ENCODE results near the gene LCE1D.

The LCE1D gene

GRCh38 chr1:152774875-152775274 is 21.6 kb upstream of the LCE1D start, which contains the start of gene LCE1F:
TSS of gene LCE1F (plus strand) at chr1:152775140. CDS start at chr1:152776372, 1,232 bp downstream.
- DNase-seq (ENCODE audit: low spot score), result no peak
- TF ChIP-seq, protein P1, sequence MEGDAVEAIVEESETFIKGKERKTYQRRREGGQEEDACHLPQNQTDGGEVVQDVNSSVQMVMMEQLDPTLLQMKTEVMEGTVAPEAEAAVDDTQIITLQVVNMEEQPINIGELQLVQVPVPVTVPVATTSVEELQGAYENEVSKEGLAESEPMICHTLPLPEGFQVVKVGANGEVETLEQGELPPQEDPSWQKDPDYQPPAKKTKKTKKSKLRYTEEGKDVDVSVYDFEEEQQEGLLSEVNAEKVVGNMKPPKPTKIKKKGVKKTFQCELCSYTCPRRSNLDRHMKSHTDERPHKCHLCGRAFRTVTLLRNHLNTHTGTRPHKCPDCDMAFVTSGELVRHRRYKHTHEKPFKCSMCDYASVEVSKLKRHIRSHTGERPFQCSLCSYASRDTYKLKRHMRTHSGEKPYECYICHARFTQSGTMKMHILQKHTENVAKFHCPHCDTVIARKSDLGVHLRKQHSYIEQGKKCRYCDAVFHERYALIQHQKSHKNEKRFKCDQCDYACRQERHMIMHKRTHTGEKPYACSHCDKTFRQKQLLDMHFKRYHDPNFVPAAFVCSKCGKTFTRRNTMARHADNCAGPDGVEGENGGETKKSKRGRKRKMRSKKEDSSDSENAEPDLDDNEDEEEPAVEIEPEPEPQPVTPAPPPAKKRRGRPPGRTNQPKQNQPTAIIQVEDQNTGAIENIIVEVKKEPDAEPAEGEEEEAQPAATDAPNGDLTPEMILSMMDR (IDR thresholded peaks at IDR 0.05), result no peak
- Histone ChIP-seq H3K4me3 (no peak within 1 kb of the TSS), H3K27ac (no peak within 1 kb of the TSS)

DNA sequence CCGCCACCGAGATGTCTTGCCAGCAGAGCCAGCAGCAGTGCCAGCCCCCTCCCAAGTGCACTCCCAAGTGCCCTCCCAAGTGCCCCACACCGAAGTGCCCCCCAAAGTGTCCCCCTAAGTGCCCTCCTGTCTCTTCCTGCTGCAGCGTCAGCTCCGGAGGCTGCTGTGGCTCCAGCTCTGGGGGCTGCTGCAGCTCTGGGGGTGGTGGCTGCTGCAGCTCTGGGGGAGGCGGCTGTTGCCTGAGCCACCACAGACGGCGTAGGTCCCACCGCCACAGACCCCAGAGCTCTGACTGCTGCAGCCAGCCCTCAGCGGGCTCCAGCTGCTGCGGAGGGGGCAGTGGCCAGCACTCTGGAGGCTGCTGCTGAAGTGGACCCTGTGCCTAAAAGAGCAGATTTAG is 20.2 kb upstream of the LCE1D start:
- DNase-seq (ENCODE audit: low spot score), result no peak
- TF ChIP-seq, protein P1 (IDR thresholded peaks at IDR 0.05), result no peak
- no peak overlapping the region for H3K4me3 ChIP-seq
- no peak overlapping the region for H3K27ac ChIP-seq

GRCh38 chr1:152777510-152778137 is 18.9 kb upstream of the LCE1D start:
- TF ChIP-seq, protein P1 (IDR thresholded peaks at IDR 0.05), result no peak
- H3K27ac ChIP-seq, result no peak overlapping the region
- H3K4me3 ChIP-seq, result no peak overlapping the region
- DNase-seq (ENCODE audit: low spot score), result no peak

DNA sequence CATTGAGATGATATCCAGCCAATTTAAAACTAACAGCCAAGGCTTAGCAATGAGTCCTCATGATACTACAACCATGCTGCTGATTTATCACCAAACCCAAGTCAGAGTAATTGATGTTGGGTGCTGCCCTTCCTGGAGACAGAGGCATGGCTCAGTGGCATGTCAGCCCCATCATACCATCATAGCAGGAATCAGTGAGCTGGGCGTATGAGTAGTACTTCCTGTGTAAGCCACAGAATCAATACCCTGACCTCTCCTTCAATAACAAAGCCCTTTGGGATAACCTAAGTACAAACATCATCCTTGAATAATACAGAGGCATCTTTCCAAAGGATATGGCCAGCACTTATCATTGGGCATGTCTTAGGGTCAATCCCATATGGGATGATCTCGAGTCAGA is 13.4 kb upstream of the LCE1D start:
- Histone ChIP-seq H3K27ac (no peak overlapping the region), H3K4me3 (no peak overlapping the region)
- TF ChIP-seq, protein P1 (IDR thresholded peaks at IDR 0.05), result no peak
- DNase-seq (ENCODE audit: low spot score), result no peak

DNA sequence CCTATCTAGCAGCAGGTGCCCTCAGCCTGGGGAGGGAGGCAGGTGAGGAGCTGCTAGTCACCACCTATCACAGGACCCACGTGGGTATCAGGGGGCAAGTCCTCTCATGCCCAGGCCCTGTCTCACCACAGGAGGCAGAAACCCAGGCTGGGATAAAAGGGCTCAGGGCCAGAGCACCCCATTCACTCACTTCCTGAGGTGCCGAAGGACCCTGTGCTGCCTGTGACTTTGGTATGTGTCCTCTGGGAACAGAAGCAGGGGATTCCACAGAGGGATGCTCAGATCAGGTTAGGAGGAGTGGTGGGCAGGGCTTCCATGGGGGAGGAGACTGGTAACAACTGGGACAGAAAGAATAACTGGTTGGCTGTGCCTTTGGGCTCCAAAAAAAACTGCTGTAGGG is 10.4 kb upstream of the LCE1D start, which contains the start of gene LCE1E:
Gene LCE1E, plus strand, starts transcription at position 181 of the 400 bp plus-strand sequence. CDS start 1,043 bp downstream, outside the sequence.
- no peak for DNase-seq (ENCODE audit: low spot score)
- no peak within 1 kb of the TSS for H3K4me3 ChIP-seq
- H3K27ac ChIP-seq, result no peak within 1 kb of the TSS
- TF ChIP-seq, protein P1 (IDR thresholded peaks at IDR 0.05), result no peak

GRCh38 chr1:152795686-152796085 is 835 bp upstream of the LCE1D start:
- H3K4me3 ChIP-seq, result no peak overlapping the region
- no peak for DNase-seq (ENCODE audit: low spot score)
- TF ChIP-seq, protein P1 (IDR thresholded peaks at IDR 0.05), result no peak
- H3K27ac ChIP-seq, result no peak overlapping the region

DNA sequence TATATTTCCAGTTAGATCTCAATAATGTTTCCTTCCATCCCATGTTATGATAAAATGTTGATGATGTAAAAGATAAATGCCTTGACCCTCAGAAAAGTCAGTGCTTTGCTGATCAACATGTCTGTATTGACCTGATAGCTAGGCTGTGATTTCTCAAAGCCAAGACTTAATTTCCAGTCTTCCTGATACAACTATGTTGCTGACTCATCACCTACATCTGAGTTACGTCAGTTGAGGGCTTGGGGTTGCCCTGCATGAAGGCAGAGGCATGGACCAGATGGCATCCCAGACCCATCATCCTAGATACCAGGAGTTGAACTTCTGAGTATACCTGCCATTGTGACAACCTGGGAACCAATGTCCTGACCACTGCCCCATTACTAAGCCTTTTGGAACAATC is 4.8 kb downstream of the LCE1D start:
- DNase-seq (ENCODE audit: low spot score), result no peak
- Histone ChIP-seq H3K27ac (no peak overlapping the region), H3K4me3 (no peak overlapping the region)
- TF ChIP-seq, protein P1 (IDR thresholded peaks at IDR 0.05), result no peak

All from coronary artery (tissue), 2 donors.